Activated CD4-positive, CD25-positive, alpha-beta regulatory T cell treated with anti-CD3 and anti-CD28 coated beads, Interleukin-2, amount 50 U/mL, for 24 hours (primary cell): ENCODE measurements around the gene GBGT1.
"Not testable (repeated sequence)": the region's sequence is repeated elsewhere in the genome, so short reads cannot be mapped to it uniquely, and the experiment has no call there.

ENCODE experiments used
- ATAC-seq, 2 donors: fragments of 150-1000 bp; cut with Tn5 transposase; one replicate each; pipeline ENCODE4 v1.10.0; 2021; ENCODE audit warnings: mild to moderate bottlenecking in 1 of 2, moderate library complexity in 1 of 2

GBGT1 gene

GRCh38 chr9:133163504-133164172 is at the start of gene GBGT1:
Gene GBGT1, minus strand, starts transcription at chr9:133163914. Its CDS starts 1,502 bp downstream, at chr9:133162412.
- peak; percentile 47 to 64 for ATAC-seq

- ATAC-seq, result no peak
Observed at GRCh38 chr9:133210609-133211008, 46.9 kb upstream of the GBGT1 start.

GRCh38 chr9:133210202-133210532 is 46.5 kb upstream of the GBGT1 start:
- ATAC-seq, result no peak

GRCh38 chr9:133209327-133210201 is 45.9 kb upstream of the GBGT1 start:
- ATAC-seq, result not testable (repeated sequence)

GRCh38 chr9:133208880-133209300 is 45.2 kb upstream of the GBGT1 start, which contains the start of gene OBP2B:
Gene OBP2B, minus strand, starts transcription at chr9:133209250. Its CDS starts 51 bp downstream, at chr9:133209199.
- ATAC-seq, result not testable (repeated sequence)

- ATAC-seq, result not testable (repeated sequence)
Observed at GRCh38 chr9:133208171-133208879, 44.6 kb upstream of the GBGT1 start.

GRCh38 chr9:133207540-133208170 is 43.9 kb upstream of the GBGT1 start:
- ATAC-seq, result no peak

- ATAC-seq, result no peak
Observed at GRCh38 chr9:133207021-133207531, 43.4 kb upstream of the GBGT1 start.

- ATAC-seq, result no peak
Observed at GRCh38 chr9:133205996-133206931, 42.5 kb upstream of the GBGT1 start.

- ATAC-seq, result not testable (repeated sequence)
Observed at GRCh38 chr9:133205481-133205887, 41.8 kb upstream of the GBGT1 start.

GRCh38 chr9:133204993-133205336 is 41.3 kb upstream of the GBGT1 start:
- no peak for ATAC-seq

GRCh38 chr9:133204335-133204992 is 40.8 kb upstream of the GBGT1 start:
- ATAC-seq, result no peak

GRCh38 chr9:133203506-133204075 is 39.9 kb upstream of the GBGT1 start:
- ATAC-seq, result no peak

GRCh38 chr9:133202688-133203453 is 39.2 kb upstream of the GBGT1 start:
- ATAC-seq, result no peak

GRCh38 chr9:133202145-133202513 is 38.4 kb upstream of the GBGT1 start:
- no peak for ATAC-seq

GRCh38 chr9:133201424-133202144 is 37.9 kb upstream of the GBGT1 start:
- no peak for ATAC-seq

- ATAC-seq, result no peak
Observed at GRCh38 chr9:133200631-133201030, 36.9 kb upstream of the GBGT1 start.

- peak; percentile 33 to 73 for ATAC-seq
Observed at GRCh38 chr9:133199648-133200321, 36.1 kb upstream of the GBGT1 start.
